ENCODE data around the gene HGD.

- TF ChIP-seq, protein P1, sequence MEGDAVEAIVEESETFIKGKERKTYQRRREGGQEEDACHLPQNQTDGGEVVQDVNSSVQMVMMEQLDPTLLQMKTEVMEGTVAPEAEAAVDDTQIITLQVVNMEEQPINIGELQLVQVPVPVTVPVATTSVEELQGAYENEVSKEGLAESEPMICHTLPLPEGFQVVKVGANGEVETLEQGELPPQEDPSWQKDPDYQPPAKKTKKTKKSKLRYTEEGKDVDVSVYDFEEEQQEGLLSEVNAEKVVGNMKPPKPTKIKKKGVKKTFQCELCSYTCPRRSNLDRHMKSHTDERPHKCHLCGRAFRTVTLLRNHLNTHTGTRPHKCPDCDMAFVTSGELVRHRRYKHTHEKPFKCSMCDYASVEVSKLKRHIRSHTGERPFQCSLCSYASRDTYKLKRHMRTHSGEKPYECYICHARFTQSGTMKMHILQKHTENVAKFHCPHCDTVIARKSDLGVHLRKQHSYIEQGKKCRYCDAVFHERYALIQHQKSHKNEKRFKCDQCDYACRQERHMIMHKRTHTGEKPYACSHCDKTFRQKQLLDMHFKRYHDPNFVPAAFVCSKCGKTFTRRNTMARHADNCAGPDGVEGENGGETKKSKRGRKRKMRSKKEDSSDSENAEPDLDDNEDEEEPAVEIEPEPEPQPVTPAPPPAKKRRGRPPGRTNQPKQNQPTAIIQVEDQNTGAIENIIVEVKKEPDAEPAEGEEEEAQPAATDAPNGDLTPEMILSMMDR (IDR thresholded peaks at IDR 0.05; ENCODE audit: low read depth, low read length) = no peak
- TF ChIP-seq EZH2phosphoT487 (IDR thresholded peaks at IDR 0.05; ENCODE audit: low read depth) = no peak
These were observed 3.6 kb downstream of the HGD start for GRCh38 chr3:120678331-120678947.

Data from OCI-LY3 (cell line).